ENCODE data around the gene EFNB2.

DNA sequence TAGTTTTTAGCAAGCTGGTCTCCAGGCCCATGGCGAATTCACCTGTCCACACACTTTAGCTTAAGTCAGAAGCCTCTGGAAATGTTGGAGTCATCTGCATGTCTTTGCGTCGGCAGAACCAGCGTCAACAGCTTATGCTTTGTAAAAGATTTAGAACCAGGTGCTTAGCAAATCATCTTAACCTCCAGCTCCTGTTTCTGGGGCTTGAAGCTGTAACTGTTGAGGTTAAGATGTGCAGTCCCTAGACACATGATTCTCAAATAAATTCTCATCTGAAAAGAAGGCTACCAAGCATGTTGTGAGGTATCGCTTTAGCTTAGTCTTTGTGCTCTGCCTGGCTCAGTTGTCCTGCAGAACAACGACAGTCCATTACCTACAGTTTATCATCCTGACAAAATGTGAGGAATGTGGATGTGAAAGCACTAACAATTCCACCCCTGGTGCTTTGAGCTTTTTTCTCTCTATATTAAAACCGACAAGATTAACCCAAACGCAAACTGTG lies 4.4 kb downstream of the EFNB2 start:
- TF ChIP-seq, protein P1, sequence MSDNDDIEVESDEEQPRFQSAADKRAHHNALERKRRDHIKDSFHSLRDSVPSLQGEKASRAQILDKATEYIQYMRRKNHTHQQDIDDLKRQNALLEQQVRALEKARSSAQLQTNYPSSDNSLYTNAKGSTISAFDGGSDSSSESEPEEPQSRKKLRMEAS (IDR thresholded peaks at IDR 0.05): no peak
- TF ChIP-seq EGR1 (IDR thresholded peaks at IDR 0.05): no peak
- no peak for TF ChIP-seq NFIC (IDR thresholded peaks at IDR 0.05)
- no peak for TF ChIP-seq CREB1 (IDR thresholded peaks at IDR 0.05; ENCODE audit: low read depth)
